Neural crest cell (in vitro differentiated cells): ENCODE results near the gene PLPP2. TPM values are rescaled to one million over a fixed set of nuclear protein-coding genes. Genes with fewer than 3 reads are reported as not detected.

Experiments used
- DNase-seq: peaks from one replicate; pipeline ENCODE4 v3.0.0; 2021; ENCODE audit warnings: low read depth, mixed read lengths, low spot score
- H3K27ac Mint-ChIP-seq: one replicate; pipeline ENCODE4 v1.8.0; 2021; ENCODE audit warnings: mild to moderate bottlenecking, mixed read lengths; ENCODE audit not compliant: unreplicated experiment
- H3K27me3 Mint-ChIP-seq: 2 replicates; pipeline ENCODE4 v1.8.0; 2021; ENCODE audit warnings: low read depth, mild to moderate bottlenecking, mixed read lengths
- H3K36me3 Mint-ChIP-seq: 2 replicates; pipeline ENCODE4 v1.8.0; 2021; ENCODE audit warnings: low read depth, mild to moderate bottlenecking, mixed read lengths
- H3K4me1 Mint-ChIP-seq: 2 replicates; pipeline ENCODE4 v1.8.0; 2021; ENCODE audit warnings: mixed read lengths
- H3K4me3 Mint-ChIP-seq: one replicate; pipeline ENCODE4 v1.8.0; 2021; ENCODE audit warnings: mild to moderate bottlenecking, mixed read lengths
- H3K9me3 Mint-ChIP-seq: 2 replicates; pipeline ENCODE4 v1.8.0; 2021; ENCODE audit warnings: mixed read lengths
- CTCF ChIP-seq: fragments of 200-600 bp; sonication (generic); conservative IDR thresholded peaks from 2 replicates; pipeline ENCODE4 v1.5.0; 2021; ENCODE audit warnings: antibody characterized with exemption, mild to moderate bottlenecking
- long read RNA-seq: library from polyadenylated mRNA; unstranded; transcript quantifications from one replicate; pipeline ENCODE4 v2.0.0, GENCODE V29; 2020
- total RNA-seq: library from RNA; stranded (reverse); gene quantifications from 2 replicates; pipeline ENCODE4 v1.2.1, GENCODE V29; 2021

The PLPP2 gene
- 0.89 and 1.1 TPM in 2 replicates for total RNA-seq
- long read RNA-seq = 0 reads

- TF ChIP-seq CTCF = no peak
- Mint-ChIP-seq H3K27ac (no peak within 1 kb of the TSS), H3K4me1 (peaks cover 13% of the 10 kb centered on the region), H3K36me3 (no peaks in the 10 kb centered on the region), H3K9me3 (no peaks in the 10 kb centered on the region), H3K4me3 (peak within 1 kb of the TSS; percentile 34), H3K27me3 (peaks cover 80% of the 10 kb centered on the region)
- DNase-seq = no peak
These were observed at the start of gene PLPP2 for GRCh38 chr19:291006-291521. TSS of gene PLPP2 (minus strand) at chr19:291403. CDS start at chr19:291336, 67 bp downstream.

- H3K4me3 Mint-ChIP-seq = peak overlapping the region; percentile 79
- no peak for DNase-seq
- peaks cover 3% of the 10 kb centered on the region for H3K9me3 Mint-ChIP-seq
- H3K27me3 Mint-ChIP-seq = peaks cover 8% of the 10 kb centered on the region
- TF ChIP-seq CTCF = no peak
- H3K27ac Mint-ChIP-seq = peak overlapping the region; percentile 62
- H3K36me3 Mint-ChIP-seq = peaks cover 36% of the 10 kb centered on the region
- peaks cover 53% of the 10 kb centered on the region for H3K4me1 Mint-ChIP-seq
These were observed 49.6 kb upstream of the PLPP2 start for GRCh38 chr19:340620-341385.

GRCh38 chr19:339262-339887, 48.2 kb upstream of the PLPP2 start:
- Mint-ChIP-seq H3K27ac (no peak overlapping the region), H3K27me3 (no peaks in the 10 kb centered on the region), H3K4me3 (peak overlapping the region; percentile 14), H3K9me3 (peaks cover 3% of the 10 kb centered on the region), H3K4me1 (peaks cover 53% of the 10 kb centered on the region), H3K36me3 (peaks cover 31% of the 10 kb centered on the region)
- no peak for DNase-seq
- TF ChIP-seq CTCF = no peak

- Mint-ChIP-seq H3K4me3 (no peak overlapping the region), H3K27me3 (no peaks in the 10 kb centered on the region), H3K9me3 (peaks cover 3% of the 10 kb centered on the region), H3K4me1 (peaks cover 48% of the 10 kb centered on the region), H3K36me3 (peaks cover 28% of the 10 kb centered on the region), H3K27ac (no peak overlapping the region)
- TF ChIP-seq CTCF = no peak
- DNase-seq = no peak
These were observed 47.2 kb upstream of the PLPP2 start for GRCh38 chr19:338421-338820.

GRCh38 chr19:336067-336614, 44.9 kb upstream of the PLPP2 start:
- no peak for DNase-seq
- TF ChIP-seq CTCF = no peak
- no peak overlapping the region for H3K27ac Mint-ChIP-seq
- no peaks in the 10 kb centered on the region for H3K27me3 Mint-ChIP-seq
- H3K36me3 Mint-ChIP-seq = peaks cover 28% of the 10 kb centered on the region
- H3K4me3 Mint-ChIP-seq = peak overlapping the region; percentile 38
- peaks cover 3% of the 10 kb centered on the region for H3K9me3 Mint-ChIP-seq
- peaks cover 27% of the 10 kb centered on the region for H3K4me1 Mint-ChIP-seq
